Epithelial cell of proximal tubule (primary cell): Measurements from ENCODE around the gene WNK1. TPM values are rescaled to one million over a fixed set of nuclear protein-coding genes. Genes with fewer than 3 reads are reported as not detected.

Source experiments
- DNase-seq: peaks from one replicate; pipeline ENCODE4 v3.0.0-alpha.2; 2011; ENCODE audit warnings: low read depth
- H3K4me3 ChIP-seq: 2 replicates; pipeline ENCODE4 v1.5.1; 2011; ENCODE audit warnings: low read depth, mild to moderate bottlenecking, low read length
- total RNA-seq: library from RNA; depleted of rRNA; stranded (reverse); fragments of >200 nt; gene quantifications from 2 replicates; pipeline ENCODE4 v1.2.3, GENCODE V29; 2015
- TF ChIP-seq, protein P1 (sequence below): conservative IDR thresholded peaks from 2 replicates; pipeline ENCODE4 v1.5.1; 2012; ENCODE audit warnings: low read depth, mild to moderate bottlenecking, low read length

WNK1 gene
- total RNA-seq, 1 donor from 2014 or later = 53.4 TPM

DNA sequence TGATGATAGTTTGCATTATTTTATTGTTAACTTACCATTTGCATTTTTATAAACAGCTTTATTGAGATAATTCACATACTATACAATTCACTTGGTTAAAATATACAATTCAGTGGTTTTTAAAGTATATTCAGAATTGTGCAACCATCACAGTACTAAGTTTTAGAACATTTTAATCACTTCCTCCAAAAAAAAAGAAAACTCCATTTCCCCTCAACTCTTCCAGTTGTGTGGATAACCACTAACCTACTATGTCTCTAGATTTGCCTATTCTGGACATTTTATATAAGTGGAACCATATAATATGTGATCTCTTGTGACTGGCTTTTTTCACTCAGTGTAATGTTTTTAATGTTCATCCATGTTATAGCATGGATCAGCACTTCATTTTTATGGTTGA, 41.3 kb downstream of the WNK1 start:
- TF ChIP-seq, protein P1, sequence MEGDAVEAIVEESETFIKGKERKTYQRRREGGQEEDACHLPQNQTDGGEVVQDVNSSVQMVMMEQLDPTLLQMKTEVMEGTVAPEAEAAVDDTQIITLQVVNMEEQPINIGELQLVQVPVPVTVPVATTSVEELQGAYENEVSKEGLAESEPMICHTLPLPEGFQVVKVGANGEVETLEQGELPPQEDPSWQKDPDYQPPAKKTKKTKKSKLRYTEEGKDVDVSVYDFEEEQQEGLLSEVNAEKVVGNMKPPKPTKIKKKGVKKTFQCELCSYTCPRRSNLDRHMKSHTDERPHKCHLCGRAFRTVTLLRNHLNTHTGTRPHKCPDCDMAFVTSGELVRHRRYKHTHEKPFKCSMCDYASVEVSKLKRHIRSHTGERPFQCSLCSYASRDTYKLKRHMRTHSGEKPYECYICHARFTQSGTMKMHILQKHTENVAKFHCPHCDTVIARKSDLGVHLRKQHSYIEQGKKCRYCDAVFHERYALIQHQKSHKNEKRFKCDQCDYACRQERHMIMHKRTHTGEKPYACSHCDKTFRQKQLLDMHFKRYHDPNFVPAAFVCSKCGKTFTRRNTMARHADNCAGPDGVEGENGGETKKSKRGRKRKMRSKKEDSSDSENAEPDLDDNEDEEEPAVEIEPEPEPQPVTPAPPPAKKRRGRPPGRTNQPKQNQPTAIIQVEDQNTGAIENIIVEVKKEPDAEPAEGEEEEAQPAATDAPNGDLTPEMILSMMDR = no peak

DNA sequence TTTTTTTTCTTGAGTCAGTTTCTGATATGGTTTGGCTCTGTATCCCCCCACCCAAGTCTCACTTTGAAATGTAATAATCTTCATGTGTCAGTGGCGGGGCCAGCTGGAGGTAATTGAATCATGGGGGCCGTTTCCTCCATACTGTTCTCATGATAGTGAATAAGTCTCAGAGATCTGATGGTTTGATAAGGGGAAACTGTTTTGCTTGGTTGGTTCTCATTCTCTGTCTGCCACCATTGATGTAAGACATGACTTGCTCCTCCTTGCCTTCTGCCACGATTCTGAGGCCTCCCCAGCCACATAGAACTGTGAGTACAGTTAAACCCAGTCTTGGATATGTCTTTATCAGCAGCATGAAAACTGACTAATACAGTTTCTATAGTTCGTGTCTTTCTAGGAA, 42.9 kb downstream of the WNK1 start:
- H3K4me3 ChIP-seq = no peak overlapping the region
- DNase-seq = no peak
- TF ChIP-seq, protein P1 = no peak

More for the DNA sequence above, 41.3 kb downstream of the WNK1 start:
- no peak for DNase-seq
- no peak overlapping the region for H3K4me3 ChIP-seq

DNA sequence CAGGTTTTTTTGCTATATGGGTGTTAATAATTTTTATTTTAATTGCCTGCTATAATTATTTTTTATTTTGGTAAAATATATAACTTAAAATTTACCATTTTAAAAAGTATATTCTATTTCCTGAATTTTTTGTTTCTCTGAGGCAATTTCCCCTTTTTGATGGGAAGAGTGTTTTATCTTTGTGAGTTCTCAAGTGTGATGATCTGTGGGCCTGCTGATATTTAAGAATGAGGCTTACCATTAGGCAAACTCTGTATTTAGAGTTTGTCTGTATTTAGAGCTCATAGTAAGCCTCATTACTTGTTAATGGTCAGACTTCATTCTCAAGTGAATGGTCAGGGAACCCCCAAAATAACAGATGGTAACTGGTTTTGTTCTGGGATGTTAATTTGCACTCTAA, 48.0 kb downstream of the WNK1 start:
- H3K4me3 ChIP-seq = no peak overlapping the region
- TF ChIP-seq, protein P1 = no peak
- DNase-seq = no peak

DNA sequence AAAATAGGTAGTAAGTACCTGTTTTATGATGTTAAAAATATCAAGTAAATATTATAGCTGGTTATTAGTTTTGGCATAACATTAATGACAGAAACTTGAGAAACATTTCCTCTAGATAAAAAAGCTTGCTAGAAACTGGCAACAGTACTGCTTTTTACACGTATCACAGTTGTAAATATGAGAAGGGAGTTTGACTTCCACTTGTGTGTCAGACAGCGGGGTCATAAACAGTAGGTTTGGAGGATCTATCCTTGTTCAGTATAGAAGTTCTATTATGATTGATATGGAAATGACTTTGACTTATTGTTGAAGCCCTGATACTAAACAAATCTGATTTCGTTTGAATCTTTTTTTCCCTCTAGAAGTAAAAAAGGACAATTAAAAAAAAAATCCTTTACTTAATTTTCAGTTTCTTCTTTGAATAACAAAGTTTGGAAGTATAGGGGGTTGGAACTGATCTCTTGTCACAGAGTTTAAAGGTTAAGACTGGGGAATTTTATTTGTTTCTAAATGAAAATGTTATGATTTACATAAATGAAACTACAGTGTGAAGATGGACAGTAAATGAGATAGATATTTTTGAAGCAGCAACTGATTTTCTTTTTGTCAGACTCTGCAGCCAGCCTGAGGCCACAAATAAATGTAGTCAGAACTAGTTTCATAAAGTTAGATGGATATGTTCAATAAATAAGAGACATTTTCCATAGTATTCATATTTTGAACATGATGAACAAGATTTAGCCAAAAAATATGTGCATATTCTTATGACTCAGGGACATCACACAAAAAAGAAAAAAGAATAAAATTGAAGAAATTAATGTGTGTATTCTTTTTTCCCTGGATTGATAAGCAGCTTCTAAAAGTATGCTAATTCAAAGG, 50.1 kb downstream of the WNK1 start:
- TF ChIP-seq, protein P1 = no peak
- DNase-seq = no peak
- H3K4me3 ChIP-seq = no peak overlapping the region

DNA sequence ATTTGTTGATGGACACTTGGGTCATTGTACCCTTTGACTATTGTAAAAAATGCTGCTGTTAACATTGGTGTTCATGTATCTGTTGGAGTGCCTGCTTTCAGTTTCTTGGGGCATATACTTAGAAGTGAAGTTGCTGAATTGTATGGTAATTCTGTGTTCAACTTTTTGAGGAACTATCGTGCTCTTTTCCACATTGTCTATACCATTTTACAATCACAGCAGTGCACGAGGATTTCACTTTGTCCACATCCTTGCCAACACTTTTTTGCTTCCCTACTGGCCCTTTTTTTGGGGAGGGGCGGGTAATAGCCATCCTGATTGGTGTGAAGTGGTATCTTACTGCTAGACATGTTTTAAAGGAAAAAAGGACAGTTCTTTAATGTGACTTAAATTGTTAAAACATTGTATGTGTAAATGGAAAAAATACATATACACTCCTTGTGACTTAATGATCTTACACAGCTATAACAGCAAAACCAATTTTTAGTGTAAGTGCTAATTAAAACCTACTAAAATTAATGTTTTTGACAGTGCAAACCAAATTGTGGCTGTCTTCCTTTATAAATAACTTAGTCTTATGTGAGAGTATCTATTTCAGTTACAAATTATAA, 52.7 kb downstream of the WNK1 start:
- H3K4me3 ChIP-seq = no peak overlapping the region
- DNase-seq = no peak
- TF ChIP-seq, protein P1 = no peak

DNA sequence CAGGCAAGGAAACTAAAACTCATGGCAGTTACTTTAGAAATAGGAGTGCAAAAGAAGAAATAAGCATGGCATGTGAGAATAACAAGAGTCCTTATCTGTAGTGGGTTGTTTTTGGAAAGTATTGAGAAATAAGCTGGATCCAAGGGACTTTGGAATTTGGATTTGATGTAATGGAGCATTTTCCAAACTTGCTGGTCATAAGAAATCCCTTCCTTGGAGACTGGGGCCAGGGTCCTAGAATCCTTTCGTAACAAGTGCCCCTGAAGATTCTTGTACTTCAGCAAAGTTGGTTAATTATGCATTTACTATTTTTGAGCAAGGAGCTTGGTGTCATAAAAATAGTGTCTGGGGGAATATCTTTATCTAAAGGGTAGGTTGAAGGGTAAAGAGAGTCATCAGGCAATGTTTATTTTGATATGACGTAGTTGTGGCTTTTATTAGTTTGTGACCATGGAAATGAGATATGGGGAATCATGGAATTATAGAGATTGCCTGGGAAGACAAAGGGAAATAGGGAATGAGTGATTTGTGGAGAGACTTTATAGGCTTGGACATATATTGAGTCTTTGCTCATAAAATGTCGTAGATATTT, 53.9 kb downstream of the WNK1 start:
- DNase-seq = no peak
- no peak overlapping the region for H3K4me3 ChIP-seq
- TF ChIP-seq, protein P1 = no peak
